Smooth muscle cell (in vitro differentiated cells): ENCODE measurements around the gene KCNJ10. TPM values are rescaled to one million over a fixed set of nuclear protein-coding genes. Genes with fewer than 3 reads are reported as not detected.

ENCODE experiments used
- DNase-seq: peaks from one replicate; lab custom pipeline; 2025; ENCODE audit not compliant: unreplicated experiment; lab: John Stamatoyannopoulos, UW
- H2AFZ ChIP-seq: fragments of 200-600 bp; sonication (generic); 2 replicates; pipeline ENCODE4 v1.6.0; 2016; ENCODE audit warnings: antibody characterized with exemption, low read depth, mild to moderate bottlenecking
- H3F3A ChIP-seq: fragments of 200-600 bp; sonication (generic); 2 replicates; pipeline ENCODE4 v1.6.0; 2017; ENCODE audit warnings: antibody characterized with exemption, low read depth
- H3K27ac ChIP-seq: fragments of 200-600 bp; sonication (generic); 2 replicates; pipeline ENCODE4 v1.5.1; 2016; ENCODE audit warnings: low read depth, mild to moderate bottlenecking
- H3K27me3 ChIP-seq: fragments of 200-600 bp; sonication (generic); 2 replicates; pipeline ENCODE4 v1.6.1; 2016; ENCODE audit warnings: low read depth, mild to moderate bottlenecking
- H3K36me3 ChIP-seq: fragments of 200-600 bp; sonication (generic); 2 replicates; pipeline ENCODE4 v1.5.1; 2016; ENCODE audit warnings: low read depth
- H3K4me1 ChIP-seq: fragments of 200-600 bp; sonication (generic); 2 replicates; pipeline ENCODE4 v1.5.1; 2016; ENCODE audit warnings: low read depth
- H3K4me2 ChIP-seq: fragments of 200-600 bp; sonication (generic); 2 replicates; pipeline ENCODE4 v1.6.0; 2016; ENCODE audit warnings: mild to moderate bottlenecking
- H3K4me3 ChIP-seq: fragments of 200-600 bp; sonication (generic); 2 replicates; pipeline ENCODE4 v1.5.1; 2016; ENCODE audit warnings: mild to moderate bottlenecking
- H3K79me2 ChIP-seq: fragments of 200-600 bp; sonication (generic); 2 replicates; pipeline ENCODE4 v1.6.0; 2016; ENCODE audit warnings: low read depth, mild to moderate bottlenecking
- H3K9ac ChIP-seq: fragments of 200-600 bp; sonication (generic); 2 replicates; pipeline ENCODE4 v1.6.0; 2016; ENCODE audit warnings: low read depth
- H3K9me3 ChIP-seq: fragments of 200-600 bp; sonication (generic); replicated peaks from 2 replicates; pipeline ENCODE4 v1.5.1; 2016; ENCODE audit warnings: low read depth
- H4K20me1 ChIP-seq: fragments of 200-600 bp; sonication (generic); 2 replicates; pipeline ENCODE4 v1.6.0; 2016; ENCODE audit warnings: low read depth
- WGBS: methylation state at CpG from one replicate; pipeline ENCODE4 v1.1.7; 2016; ENCODE audit warnings: low lambda C conversion rate; 5-methylcytosine and 5-hydroxymethylcytosine counted together
- polyA plus RNA-seq: library from polyadenylated mRNA; unstranded; fragments of >200 nt; fragmentation: Nextera tagmentation; extraction: Ambion mirVana; gene quantifications from 2 replicates; pipeline ENCODE4 v1.2.1, GENCODE V29; 2016
- total RNA-seq: library from RNA; depleted of rRNA; stranded (reverse); fragments of >200 nt; gene quantifications from 2 replicates; pipeline ENCODE4 v1.2.3, GENCODE V29; 2014
- TF ChIP-seq, protein P1 (sequence below): fragments of 200-600 bp; sonication (generic); IDR thresholded peaks from 2 replicates; pipeline ENCODE4 v1.5.1; 2017; ENCODE audit warnings: borderline replicate concordance, mild to moderate bottlenecking, antibody characterized with exemption; ENCODE audit not compliant: insufficient read depth, poor library complexity, severe bottlenecking

The KCNJ10 gene
- total and polyA plus RNA-seq, 2 experiments from 2014 or later: not detected

DNA sequence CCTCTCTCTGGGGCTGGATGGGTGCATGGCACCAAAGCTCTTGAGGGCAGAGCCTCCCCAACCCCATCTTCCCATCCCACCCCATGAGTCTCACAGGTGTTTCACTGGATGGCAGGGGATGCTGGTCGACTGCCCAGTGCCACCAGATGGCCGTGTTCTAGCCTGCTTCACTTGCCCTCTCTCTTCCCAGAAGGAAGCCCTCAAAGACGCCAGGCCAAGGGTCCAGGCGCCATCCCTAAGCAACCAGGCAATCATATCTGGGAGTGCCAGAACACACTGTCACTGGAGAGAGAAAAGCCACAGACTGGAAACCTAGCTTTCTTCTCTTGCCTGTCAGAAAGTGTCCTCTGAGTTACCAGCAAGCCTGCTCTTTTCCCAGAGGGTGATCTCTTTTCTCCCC is 64.9 kb downstream of the KCNJ10 start:
- no peak overlapping the region for H3K4me3 ChIP-seq
- no peak overlapping the region for H3K4me2 ChIP-seq
- H4K20me1 ChIP-seq: no peaks in the 10 kb centered on the region
- H3K27ac ChIP-seq: no peak overlapping the region
- peaks cover 18% of the 10 kb centered on the region for H3K27me3 ChIP-seq
- TF ChIP-seq, protein P1, sequence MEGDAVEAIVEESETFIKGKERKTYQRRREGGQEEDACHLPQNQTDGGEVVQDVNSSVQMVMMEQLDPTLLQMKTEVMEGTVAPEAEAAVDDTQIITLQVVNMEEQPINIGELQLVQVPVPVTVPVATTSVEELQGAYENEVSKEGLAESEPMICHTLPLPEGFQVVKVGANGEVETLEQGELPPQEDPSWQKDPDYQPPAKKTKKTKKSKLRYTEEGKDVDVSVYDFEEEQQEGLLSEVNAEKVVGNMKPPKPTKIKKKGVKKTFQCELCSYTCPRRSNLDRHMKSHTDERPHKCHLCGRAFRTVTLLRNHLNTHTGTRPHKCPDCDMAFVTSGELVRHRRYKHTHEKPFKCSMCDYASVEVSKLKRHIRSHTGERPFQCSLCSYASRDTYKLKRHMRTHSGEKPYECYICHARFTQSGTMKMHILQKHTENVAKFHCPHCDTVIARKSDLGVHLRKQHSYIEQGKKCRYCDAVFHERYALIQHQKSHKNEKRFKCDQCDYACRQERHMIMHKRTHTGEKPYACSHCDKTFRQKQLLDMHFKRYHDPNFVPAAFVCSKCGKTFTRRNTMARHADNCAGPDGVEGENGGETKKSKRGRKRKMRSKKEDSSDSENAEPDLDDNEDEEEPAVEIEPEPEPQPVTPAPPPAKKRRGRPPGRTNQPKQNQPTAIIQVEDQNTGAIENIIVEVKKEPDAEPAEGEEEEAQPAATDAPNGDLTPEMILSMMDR: no peak
- H3K79me2 ChIP-seq: no peaks in the 10 kb centered on the region
- no peak overlapping the region for H2AFZ ChIP-seq
- H3K36me3 ChIP-seq: no peaks in the 10 kb centered on the region
- no peaks in the 10 kb centered on the region for H3F3A ChIP-seq
- no peak overlapping the region for H3K9ac ChIP-seq
- no peaks in the 10 kb centered on the region for H3K4me1 ChIP-seq
- no peaks in the 10 kb centered on the region for H3K9me3 ChIP-seq
- 80% methylated on average over 4 of the region's 4 CpGs for WGBS
- DNase-seq: no peak

DNA sequence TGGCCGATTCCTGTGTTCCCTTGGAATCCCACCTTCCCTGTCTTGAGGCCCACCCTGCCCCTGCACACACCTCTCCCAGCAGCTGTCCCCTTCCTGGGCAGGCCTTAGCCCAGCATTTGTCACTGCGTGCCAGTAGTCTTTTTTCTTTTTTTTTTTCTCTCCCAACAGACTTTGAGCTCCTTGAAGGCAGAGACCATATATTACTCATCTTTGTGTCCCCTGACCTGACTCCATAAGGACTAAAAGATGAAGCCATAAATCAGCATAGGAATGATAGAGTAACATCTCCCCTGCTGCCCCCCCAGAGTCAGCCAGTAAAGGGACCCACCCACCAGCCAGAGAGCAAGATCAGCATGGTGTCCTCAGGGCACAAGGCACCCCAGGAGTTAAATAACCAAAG is 65.5 kb downstream of the KCNJ10 start:
- DNase-seq: no peak
- Histone ChIP-seq H3K4me3 (no peak overlapping the region), H4K20me1 (no peaks in the 10 kb centered on the region), H3K4me2 (no peak overlapping the region), H3K27ac (no peak overlapping the region), H3K36me3 (no peaks in the 10 kb centered on the region), H3K79me2 (no peaks in the 10 kb centered on the region), H3K9ac (no peak overlapping the region), H3K9me3 (no peaks in the 10 kb centered on the region), H2AFZ (no peak overlapping the region), H3F3A (no peaks in the 10 kb centered on the region), H3K4me1 (no peaks in the 10 kb centered on the region), H3K27me3 (peaks cover 11% of the 10 kb centered on the region)
- WGBS: 85% methylated on average over 2 of the region's 2 CpGs
- TF ChIP-seq, protein P1: no peak

DNA sequence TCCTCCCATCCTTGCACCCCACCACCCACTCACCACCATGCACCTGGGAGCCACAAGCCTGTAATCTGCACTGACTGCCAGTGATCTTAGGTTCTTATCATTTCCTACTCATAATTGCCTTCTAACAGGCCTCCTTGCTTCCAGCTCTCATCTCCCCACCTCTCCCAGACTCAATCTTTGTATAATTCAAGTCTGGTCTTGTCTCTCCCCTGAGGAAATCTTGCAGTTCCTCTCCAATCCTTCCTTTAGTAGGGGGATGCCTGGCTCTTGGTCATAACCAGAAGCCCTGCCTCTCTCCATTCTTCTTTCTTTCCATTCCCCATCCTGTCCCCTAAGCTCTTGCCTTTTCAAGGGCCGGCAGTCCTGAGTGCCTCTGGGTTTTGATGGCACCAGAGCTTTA is 66.0 kb downstream of the KCNJ10 start:
- Histone ChIP-seq H3K4me1 (no peaks in the 10 kb centered on the region), H4K20me1 (no peaks in the 10 kb centered on the region), H3K79me2 (no peaks in the 10 kb centered on the region), H3K36me3 (no peaks in the 10 kb centered on the region), H3K9me3 (no peaks in the 10 kb centered on the region), H3K27ac (no peak overlapping the region), H3K27me3 (peaks cover 7% of the 10 kb centered on the region), H2AFZ (no peak overlapping the region), H3K4me3 (no peak overlapping the region), H3F3A (no peaks in the 10 kb centered on the region), H3K4me2 (no peak overlapping the region), H3K9ac (no peak overlapping the region)
- 84% methylated on average over 1 of the region's 1 CpG for WGBS
- TF ChIP-seq, protein P1: no peak
- DNase-seq: no peak

DNA sequence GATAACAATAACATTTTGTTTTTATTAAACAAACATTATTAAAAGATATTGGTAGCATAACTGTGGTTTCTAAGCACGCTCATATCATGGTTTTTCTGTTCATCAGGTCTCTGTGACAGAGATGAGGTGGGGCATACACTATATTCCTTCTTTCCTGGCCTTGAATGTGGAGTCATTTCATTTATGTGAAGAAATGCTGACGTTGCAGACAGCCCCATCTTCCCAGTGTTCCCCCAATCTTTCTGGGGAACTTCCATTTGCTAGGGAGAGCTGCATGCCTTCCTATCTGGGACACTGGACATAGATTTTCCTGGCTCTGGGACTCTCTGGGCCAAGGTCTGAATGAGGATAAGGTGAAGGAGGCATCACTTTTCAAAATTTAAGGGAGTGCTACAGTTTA is 68.5 kb downstream of the KCNJ10 start:
- H3K9me3 ChIP-seq: no peaks in the 10 kb centered on the region
- no peak overlapping the region for H2AFZ ChIP-seq
- H3K27ac ChIP-seq: no peak overlapping the region
- H3K9ac ChIP-seq: no peak overlapping the region
- H4K20me1 ChIP-seq: no peaks in the 10 kb centered on the region
- H3F3A ChIP-seq: no peaks in the 10 kb centered on the region
- H3K4me2 ChIP-seq: no peak overlapping the region
- no peak for DNase-seq
- H3K4me1 ChIP-seq: peaks cover 2% of the 10 kb centered on the region
- H3K36me3 ChIP-seq: no peaks in the 10 kb centered on the region
- H3K79me2 ChIP-seq: no peaks in the 10 kb centered on the region
- 70% methylated on average over 2 of the region's 2 CpGs for whole genome bisulfite sequencing
- no peak overlapping the region for H3K4me3 ChIP-seq
- TF ChIP-seq, protein P1: no peak
- H3K27me3 ChIP-seq: no peaks in the 10 kb centered on the region
